CD8-positive, alpha-beta memory T cell (primary cell): ENCODE measurements around the gene GRAP. TPM values are rescaled to one million over a fixed set of nuclear protein-coding genes. Genes with fewer than 3 reads are reported as not detected.

Experiments used
- CTCF ChIA-PET: fragments of 350-600 bp; sonication (Branson Sonifier 250); formaldehyde crosslinking; loops from one replicate; lab custom pipeline; 2021; ENCODE audit warnings: antibody characterized with exemption; lab: Charles Lee
- POLR2A ChIA-PET: fragments of 350-600 bp; sonication (Branson Sonifier 250); formaldehyde crosslinking; loops from one replicate; lab custom pipeline; 2021; ENCODE audit warnings: antibody characterized with exemption; lab: Charles Lee
- DNase-seq, 5 donors: peaks; one replicate each; pipeline versions ENCODE4 v3.0.0 to v3.0.0-alpha.2; 2020 to 2022; ENCODE audit warnings: mixed read lengths in 1 of 5
- H3K27ac ChIP-seq: one replicate; pipeline ENCODE4 v1.7.0; 2013; ENCODE audit warnings: low read depth, mild to moderate bottlenecking, low read length, moderate library complexity
- H3K27me3 ChIP-seq: 2 replicates; pipeline ENCODE4 v1.7.0; 2013; ENCODE audit warnings: low read length, mild to moderate bottlenecking; ENCODE audit not compliant: insufficient read depth, poor library complexity, severe bottlenecking
- H3K36me3 ChIP-seq: 2 replicates; pipeline ENCODE4 v1.7.0; 2013; ENCODE audit warnings: mild to moderate bottlenecking, low read length, moderate library complexity; ENCODE audit not compliant: insufficient read depth
- H3K4me1 ChIP-seq: 2 replicates; pipeline ENCODE4 v1.7.0; 2013; ENCODE audit warnings: mild to moderate bottlenecking, low read length, moderate library complexity; ENCODE audit not compliant: insufficient read depth
- H3K4me3 ChIP-seq: 2 replicates; pipeline ENCODE4 v1.7.0; 2013; ENCODE audit warnings: mild to moderate bottlenecking, low read length
- H3K9me3 ChIP-seq: 2 replicates; pipeline ENCODE4 v1.7.0; 2013; ENCODE audit warnings: mild to moderate bottlenecking, low read length
- H3K27ac Mint-ChIP-seq, 8 donors: one replicate each; pipeline ENCODE4 v1.8.0; 2020 to 2021; ENCODE audit warnings: mixed read lengths in 8 of 8, mild to moderate bottlenecking in 6 of 8, inconsistent platforms in 3 of 8, moderate library complexity in 3 of 8
- H3K27me3 Mint-ChIP-seq, 2 donors: one replicate each; pipeline ENCODE4 v1.8.0; 2020 to 2021; ENCODE audit warnings: mixed read lengths in 2 of 2, mild to moderate bottlenecking in 1 of 2, moderate library complexity in 1 of 2
- H3K36me3 Mint-ChIP-seq, 3 donors: one replicate each; pipeline ENCODE4 v1.8.0; 2020 to 2021; ENCODE audit warnings: mixed read lengths in 3 of 3, inconsistent platforms in 1 of 3, mild to moderate bottlenecking in 1 of 3
- H3K4me1 Mint-ChIP-seq, 3 donors: one replicate each; pipeline ENCODE4 v1.8.0; 2020 to 2021; ENCODE audit warnings: mixed read lengths in 3 of 3, inconsistent platforms in 1 of 3, mild to moderate bottlenecking in 1 of 3
- H3K4me3 Mint-ChIP-seq, 7 donors: one replicate each; pipeline ENCODE4 v1.8.0; 2020 to 2021; ENCODE audit warnings: mixed read lengths in 7 of 7, mild to moderate bottlenecking in 6 of 7, moderate library complexity in 4 of 7, inconsistent platforms in 2 of 7
- H3K9me3 Mint-ChIP-seq, 5 donors: one replicate each; pipeline ENCODE4 v1.8.0; 2020 to 2022; ENCODE audit warnings: mixed read lengths in 5 of 5, mild to moderate bottlenecking in 3 of 5, moderate library complexity in 2 of 5, inconsistent platforms in 1 of 5
- polyA plus RNA-seq: library from polyadenylated mRNA; unstranded; fragments of 300-500 nt; fragmentation: Illumina TruSeq; gene quantifications from one replicate; pipeline ENCODE4 v1.2.3, GENCODE V29; 2021
- total RNA-seq, 2 experiments: library from RNA; stranded (reverse); gene quantifications; one replicate each; pipeline ENCODE4 v1.2.3, GENCODE V29; 2021

Gene GRAP
- total and polyA plus RNA-seq, 3 experiments from 2014 or later = 7.9 to 36.2 (median 10.1) TPM

GRCh38 chr17:19005137-19005773, 41.5 kb downstream of the GRAP start:
- CTCF ChIA-PET = interaction anchor here (1.2 to 2.6 kb wide), 3 partner anchors 17 to 57 kb away, joined by 3 to 10 read pairs (median 5); no protein-coding TSS in a partner anchor
- POLR2A ChIA-PET = interaction anchor here (1.1 kb wide), 1 partner anchor 46 kb away, joined by 3 read pairs; no protein-coding TSS in a partner anchor
- H3K4me3 ChIP-seq = no peak overlapping the region

GRCh38 chr17:19004421-19005136, 42.2 kb downstream of the GRAP start, which contains the start of gene FAM83G:
Gene FAM83G, minus strand, starts transcription at chr17:19004764. Its CDS starts 723 bp downstream, at chr17:19004041.
- H3K27me3 Mint-ChIP-seq = no peaks in the 10 kb centered on the region
- peak within 1 kb of the TSS; percentile 59 for H3K27ac ChIP-seq
- DNase-seq = peak; percentile 79 to 93 (median 83)
- H3K9me3 Mint-ChIP-seq = no peaks in the 10 kb centered on the region
- H3K9me3 ChIP-seq = no peaks in the 10 kb centered on the region
- peaks cover 0 to 19% (median 0%) of the 10 kb centered on the region in 3 donors for H3K36me3 Mint-ChIP-seq
- H3K4me1 ChIP-seq = peaks cover 36% of the 10 kb centered on the region
- peaks cover 26 to 45% (median 32%) of the 10 kb centered on the region in 3 donors for H3K4me1 Mint-ChIP-seq
- ChIA-PET POLR2A (interaction anchor here (1.1 to 1.3 kb wide), 2 partner anchors 14 to 45 kb away, joined by 3 to 4 read pairs; no protein-coding TSS in a partner anchor), CTCF (interaction anchor here (1.2 to 2.6 kb wide), 3 partner anchors 18 to 56 kb away, joined by 3 to 10 read pairs (median 5); no protein-coding TSS in a partner anchor)
- H3K27me3 ChIP-seq = no peaks in the 10 kb centered on the region
- peak within 1 kb of the TSS; percentile 59 for H3K4me3 ChIP-seq
- H3K36me3 ChIP-seq = no peaks in the 10 kb centered on the region
- peak within 1 kb of the TSS; percentile 87 to 98 (median 91) for H3K4me3 Mint-ChIP-seq
- H3K27ac Mint-ChIP-seq = peak within 1 kb of the TSS; percentile 78 to 99 (median 95)

More at GRCh38 chr17:19005137-19005773, 41.5 kb downstream of the GRAP start:
- Mint-ChIP-seq H3K27me3 (no peaks in the 10 kb centered on the region), H3K36me3 (peaks cover 0 to 19% (median 0%) of the 10 kb centered on the region in 3 donors), H3K9me3 (no peaks in the 10 kb centered on the region), H3K27ac (peak overlapping the region; percentile 78 to 99 (median 91)), H3K4me3 (peak overlapping the region; percentile 60 to 76 (median 74)), H3K4me1 (peaks cover 28 to 45% (median 32%) of the 10 kb centered on the region in 3 donors)
- Histone ChIP-seq H3K36me3 (no peaks in the 10 kb centered on the region), H3K4me1 (peaks cover 36% of the 10 kb centered on the region), H3K27ac (peak overlapping the region; percentile 59), H3K9me3 (no peaks in the 10 kb centered on the region), H3K27me3 (no peaks in the 10 kb centered on the region)
- peak in 1 of 5 donors; percentile 13 for DNase-seq

GRCh38 chr17:19003543-19004420, 43.0 kb downstream of the GRAP start:
- peaks cover 0 to 19% (median 0%) of the 10 kb centered on the region in 3 donors for H3K36me3 Mint-ChIP-seq
- Histone ChIP-seq H3K9me3 (no peaks in the 10 kb centered on the region), H3K4me1 (peaks cover 36% of the 10 kb centered on the region), H3K4me3 (peak overlapping the region; percentile 59), H3K36me3 (no peaks in the 10 kb centered on the region), H3K27me3 (no peaks in the 10 kb centered on the region), H3K27ac (peak overlapping the region; percentile 59)
- H3K4me1 Mint-ChIP-seq = peaks cover 25 to 45% (median 32%) of the 10 kb centered on the region in 3 donors
- H3K9me3 Mint-ChIP-seq = no peaks in the 10 kb centered on the region
- no peaks in the 10 kb centered on the region for H3K27me3 Mint-ChIP-seq
- ChIA-PET POLR2A (interaction anchor here (1.1 to 1.3 kb wide), 2 partner anchors 13 to 44 kb away, joined by 3 to 4 read pairs; no protein-coding TSS in a partner anchor), CTCF (interaction anchor here (1.2 to 2.6 kb wide), 4 partner anchors 8 to 55 kb away, joined by 3 to 10 read pairs (median 4); no protein-coding TSS in a partner anchor)
- peak overlapping the region; percentile 87 to 98 (median 91) for H3K4me3 Mint-ChIP-seq
- H3K27ac Mint-ChIP-seq = peak overlapping the region; percentile 46 to 99 (median 95)
- DNase-seq = peak in 2 of 5 donors; percentile 38 to 55

GRCh38 chr17:19002805-19003542, 43.8 kb downstream of the GRAP start:
- Mint-ChIP-seq H3K27me3 (no peaks in the 10 kb centered on the region), H3K9me3 (no peaks in the 10 kb centered on the region), H3K36me3 (peaks cover 0 to 19% (median 0%) of the 10 kb centered on the region in 3 donors), H3K27ac (peak overlapping the region in 7 of 8 donors; percentile 46 to 95 (median 72)), H3K4me3 (peak overlapping the region; percentile 52 to 98 (median 87)), H3K4me1 (peaks cover 27 to 45% (median 32%) of the 10 kb centered on the region in 3 donors)
- Histone ChIP-seq H3K36me3 (no peaks in the 10 kb centered on the region), H3K9me3 (no peaks in the 10 kb centered on the region), H3K27me3 (no peaks in the 10 kb centered on the region), H3K4me3 (peak overlapping the region; percentile 53), H3K4me1 (peaks cover 36% of the 10 kb centered on the region), H3K27ac (no peak overlapping the region)
- ChIA-PET POLR2A (no interaction called here), CTCF (interaction anchor here (1.0 to 1.3 kb wide), 2 partner anchors 9 to 17 kb away, joined by 3 read pairs; no protein-coding TSS in a partner anchor)
- DNase-seq = peak in 1 of 5 donors; percentile 21

GRCh38 chr17:19001907-19002590, 44.7 kb downstream of the GRAP start:
- peaks cover 36% of the 10 kb centered on the region for H3K4me1 ChIP-seq
- peak overlapping the region in 6 of 7 donors; percentile 52 to 95 (median 80) for H3K4me3 Mint-ChIP-seq

GRCh38 chr17:19000531-19001325, 46.0 kb downstream of the GRAP start:
- Mint-ChIP-seq H3K9me3 (no peaks in the 10 kb centered on the region), H3K4me3 (peak overlapping the region in 1 of 7 donors; percentile 79), H3K4me1 (peaks cover 33 to 56% (median 37%) of the 10 kb centered on the region in 3 donors), H3K27me3 (no peaks in the 10 kb centered on the region), H3K27ac (peak overlapping the region in 3 of 8 donors; percentile 23 to 55 (median 29)), H3K36me3 (peaks cover 0 to 25% (median 0%) of the 10 kb centered on the region in 3 donors)
- peaks cover 36% of the 10 kb centered on the region for H3K4me1 ChIP-seq
- DNase-seq = no peak
- ChIA-PET POLR2A (no interaction called here), CTCF (interaction anchor here (1.4 kb wide), 1 partner anchor 40 kb away, joined by 5 read pairs; no protein-coding TSS in a partner anchor)
- no peaks in the 10 kb centered on the region for H3K27me3 ChIP-seq
- no peak overlapping the region for H3K4me3 ChIP-seq
- H3K27ac ChIP-seq = no peak overlapping the region
- no peaks in the 10 kb centered on the region for H3K9me3 ChIP-seq
- H3K36me3 ChIP-seq = no peaks in the 10 kb centered on the region

More at GRCh38 chr17:19001907-19002590, 44.7 kb downstream of the GRAP start:
- Histone ChIP-seq H3K4me3 (no peak overlapping the region), H3K27ac (no peak overlapping the region), H3K27me3 (no peaks in the 10 kb centered on the region), H3K36me3 (no peaks in the 10 kb centered on the region), H3K9me3 (no peaks in the 10 kb centered on the region)
- DNase-seq = no peak
- H3K36me3 Mint-ChIP-seq = peaks cover 0 to 23% (median 0%) of the 10 kb centered on the region in 3 donors
- H3K9me3 Mint-ChIP-seq = no peaks in the 10 kb centered on the region
- no peaks in the 10 kb centered on the region for H3K27me3 Mint-ChIP-seq
- POLR2A ChIA-PET = no interaction called here
- CTCF ChIA-PET = interaction anchor here (1.0 kb wide), 1 partner anchor 18 kb away, joined by 3 read pairs; no protein-coding TSS in a partner anchor
- peak overlapping the region in 4 of 8 donors; percentile 10 to 79 (median 71) for H3K27ac Mint-ChIP-seq
- H3K4me1 Mint-ChIP-seq = peaks cover 30 to 50% (median 37%) of the 10 kb centered on the region in 3 donors
